DND-41 (cell line): ENCODE data around the gene CTBP1.
A peak's percentile ranks its signal among the peaks of the same experiment; 100 is the strongest.

Experiments used
- ATAC-seq: fragments of 200-7000 bp; cut with Tn5 transposase; 3 replicates; pipeline ENCODE4 v1.9.1; 2021; ENCODE audit warnings: low read depth; ENCODE audit not compliant: insufficient read depth
- DNase-seq: peaks from one replicate; pipeline ENCODE4 v3.0.0-alpha.2; 2020
- H2AFZ ChIP-seq: 2 replicates; pipeline ENCODE4 v1.6.0; 2012; ENCODE audit warnings: low read depth, low read length
- H3K27ac ChIP-seq: 2 replicates; pipeline ENCODE4 v1.5.1; 2012; ENCODE audit warnings: low read length, inconsistent platforms
- H3K27me3 ChIP-seq: fragments of 200-600 bp; sonication (generic); 2 replicates; pipeline ENCODE4 v1.6.0; 2012; ENCODE audit warnings: low read length, mild to moderate bottlenecking, inconsistent platforms; ENCODE audit not compliant: insufficient read depth, poor library complexity
- H3K36me3 ChIP-seq: 2 replicates; pipeline ENCODE4 v1.5.1; 2012; ENCODE audit warnings: low read length, inconsistent platforms; ENCODE audit not compliant: insufficient read depth
- H3K4me1 ChIP-seq: 2 replicates; pipeline ENCODE4 v1.5.1; 2012; ENCODE audit warnings: mild to moderate bottlenecking, low read length; ENCODE audit not compliant: insufficient read depth
- H3K4me2 ChIP-seq: 2 replicates; pipeline ENCODE4 v1.6.0; 2012; ENCODE audit warnings: mild to moderate bottlenecking, moderate library complexity, low read length, inconsistent platforms; ENCODE audit not compliant: insufficient read depth
- H3K4me3 ChIP-seq, 2 experiments: fragments of 200-600 bp in 1 of 2; shearing (Covaris generic) in 1 of 2; 2 replicates each; pipeline ENCODE4 v1.5.1; 2012 to 2016; ENCODE audit warnings: inconsistent platforms in 2 of 2, low read length in 2 of 2, mild to moderate bottlenecking in 2 of 2, low read depth in 1 of 2, moderate library complexity in 1 of 2
- H3K79me2 ChIP-seq: 2 replicates; pipeline ENCODE4 v1.6.0; 2012; ENCODE audit warnings: low read length, inconsistent platforms; ENCODE audit not compliant: insufficient read depth
- H3K9ac ChIP-seq: 2 replicates; pipeline ENCODE4 v1.6.0; 2012; ENCODE audit warnings: low read depth, mild to moderate bottlenecking, inconsistent platforms, low read length, moderate library complexity
- H3K9me3 ChIP-seq: 2 replicates; pipeline ENCODE4 v1.5.1; 2012; ENCODE audit warnings: low read length, moderate library complexity, mild to moderate bottlenecking, inconsistent platforms; ENCODE audit not compliant: insufficient read depth, severe bottlenecking
- H4K20me1 ChIP-seq: 2 replicates; pipeline ENCODE4 v1.6.0; 2012; ENCODE audit warnings: low read length; ENCODE audit not compliant: insufficient read depth
- EZH2 ChIP-seq: IDR thresholded peaks from 3 replicates; pipeline ENCODE4 v1.6.1; 2012; ENCODE audit warnings: borderline replicate concordance, low read depth, mild to moderate bottlenecking, moderate library complexity, low read length, inconsistent platforms; ENCODE audit not compliant: severe bottlenecking
- TF ChIP-seq, protein P1 (sequence below): IDR thresholded peaks from 2 replicates; pipeline ENCODE4 v1.5.1; 2012; ENCODE audit warnings: borderline replicate concordance, low read length, moderate library complexity, mild to moderate bottlenecking; ENCODE audit not compliant: poor library complexity, severe bottlenecking; ENCODE audit errors: extremely low read depth

Gene CTBP1

DNA sequence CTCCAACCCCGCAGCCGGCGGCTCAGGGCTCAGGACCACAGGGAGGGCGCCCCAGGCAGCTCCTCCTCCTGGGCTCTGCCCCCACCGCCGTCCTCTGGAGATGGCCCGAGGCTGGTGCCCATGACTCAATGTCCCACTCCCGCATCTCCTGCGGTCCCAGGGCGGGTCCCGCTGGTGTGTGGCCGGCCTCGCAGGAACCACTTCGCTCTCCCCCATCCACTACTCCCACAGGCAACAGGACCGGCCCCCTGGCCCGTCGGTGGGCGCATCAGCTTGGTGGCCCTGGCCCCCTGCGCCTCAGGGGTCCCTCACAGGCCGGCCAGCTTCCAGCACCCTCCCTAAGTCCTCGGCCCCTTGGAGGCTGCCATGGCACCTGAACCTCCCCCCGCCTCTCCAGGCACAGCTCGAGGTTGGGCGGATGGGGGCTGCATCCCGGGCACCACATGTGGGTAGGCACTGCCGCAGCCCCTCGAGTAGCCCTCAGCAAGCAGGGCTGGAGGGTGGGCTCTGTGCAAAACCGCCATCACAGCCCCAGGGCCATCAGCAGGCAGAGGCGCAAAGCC, 53.7 kb downstream of the CTBP1 start:
- H3K27me3 ChIP-seq: no peaks in the 10 kb centered on the region
- H3K36me3 ChIP-seq: peaks cover 33% of the 10 kb centered on the region
- TF ChIP-seq EZH2: no peak
- TF ChIP-seq, protein P1, sequence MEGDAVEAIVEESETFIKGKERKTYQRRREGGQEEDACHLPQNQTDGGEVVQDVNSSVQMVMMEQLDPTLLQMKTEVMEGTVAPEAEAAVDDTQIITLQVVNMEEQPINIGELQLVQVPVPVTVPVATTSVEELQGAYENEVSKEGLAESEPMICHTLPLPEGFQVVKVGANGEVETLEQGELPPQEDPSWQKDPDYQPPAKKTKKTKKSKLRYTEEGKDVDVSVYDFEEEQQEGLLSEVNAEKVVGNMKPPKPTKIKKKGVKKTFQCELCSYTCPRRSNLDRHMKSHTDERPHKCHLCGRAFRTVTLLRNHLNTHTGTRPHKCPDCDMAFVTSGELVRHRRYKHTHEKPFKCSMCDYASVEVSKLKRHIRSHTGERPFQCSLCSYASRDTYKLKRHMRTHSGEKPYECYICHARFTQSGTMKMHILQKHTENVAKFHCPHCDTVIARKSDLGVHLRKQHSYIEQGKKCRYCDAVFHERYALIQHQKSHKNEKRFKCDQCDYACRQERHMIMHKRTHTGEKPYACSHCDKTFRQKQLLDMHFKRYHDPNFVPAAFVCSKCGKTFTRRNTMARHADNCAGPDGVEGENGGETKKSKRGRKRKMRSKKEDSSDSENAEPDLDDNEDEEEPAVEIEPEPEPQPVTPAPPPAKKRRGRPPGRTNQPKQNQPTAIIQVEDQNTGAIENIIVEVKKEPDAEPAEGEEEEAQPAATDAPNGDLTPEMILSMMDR: no peak
- H4K20me1 ChIP-seq: no peaks in the 10 kb centered on the region
- DNase-seq: peak; percentile 4
- H3K79me2 ChIP-seq: peaks cover 25% of the 10 kb centered on the region
- H3K4me1 ChIP-seq: peaks cover 19% of the 10 kb centered on the region
- H3K27ac ChIP-seq: no peak overlapping the region
- no peak overlapping the region for H3K9ac ChIP-seq
- H3K9me3 ChIP-seq: no peaks in the 10 kb centered on the region
- no peak overlapping the region for H3K4me3 ChIP-seq
- no peak for ATAC-seq
- H2AFZ ChIP-seq: no peak overlapping the region
- no peak overlapping the region for H3K4me2 ChIP-seq

DNA sequence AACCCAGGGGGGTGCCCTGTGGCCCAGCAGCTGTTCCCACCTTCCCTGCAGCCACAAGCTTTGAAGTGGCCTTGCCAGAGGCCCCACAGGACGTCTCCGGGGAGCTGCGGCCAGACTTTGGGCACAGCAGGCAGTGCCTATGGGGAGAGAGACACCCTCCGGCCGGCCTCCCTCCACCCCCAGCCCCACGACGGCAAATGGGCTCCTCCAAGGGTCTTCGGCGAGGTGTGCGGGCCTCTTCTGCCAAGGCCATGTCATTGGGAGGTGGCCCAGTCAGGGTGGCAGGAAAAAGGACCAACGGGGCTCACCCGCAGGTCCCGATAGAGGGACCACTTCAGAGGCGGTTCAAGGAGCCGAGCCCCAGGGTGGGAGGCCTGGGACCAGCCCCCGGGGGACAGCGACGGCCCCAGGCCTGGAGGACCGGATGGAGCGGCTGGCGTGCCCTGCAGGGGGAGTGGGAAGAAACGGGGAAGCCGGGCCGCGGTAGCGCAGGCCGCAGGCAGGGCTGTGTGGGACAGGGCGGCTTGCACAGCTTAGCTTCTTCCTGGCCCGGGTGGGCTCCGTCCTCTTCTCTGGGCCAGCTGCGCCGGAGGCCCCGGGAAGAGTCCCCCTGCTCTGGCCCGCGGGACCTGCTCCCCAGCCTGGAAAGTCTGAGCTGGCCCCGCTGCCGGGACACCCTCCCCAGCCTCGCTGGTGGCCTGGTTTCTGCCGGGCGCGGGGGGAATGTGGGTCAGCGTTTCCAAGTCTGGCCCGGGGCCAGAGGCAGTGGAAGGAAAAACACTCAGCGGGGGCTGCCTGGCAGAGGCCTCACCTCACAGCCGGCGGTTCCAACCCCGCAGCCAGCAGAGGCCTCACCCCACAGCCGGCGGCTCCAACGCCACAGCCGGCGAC, 54.7 kb downstream of the CTBP1 start:
- Histone ChIP-seq H3K9ac (no peak overlapping the region), H2AFZ (no peak overlapping the region), H3K4me3 (no peak overlapping the region), H3K79me2 (peaks cover 17% of the 10 kb centered on the region; the same call in 1 of the 2 replicates), H3K4me1 (0 out of 2 replicates have a peak, but pooled peaks cover 10% of the 10 kb centered on the region), H3K27me3 (no peaks in the 10 kb centered on the region), H3K9me3 (no peaks in the 10 kb centered on the region), H3K36me3 (peaks cover 25% of the 10 kb centered on the region), H3K4me2 (no peak overlapping the region), H4K20me1 (no peaks in the 10 kb centered on the region), H3K27ac (peak overlapping the region; percentile 58; the same call in 1 of the 2 replicates)
- TF ChIP-seq EZH2: no peak
- TF ChIP-seq, protein P1: no peak
- ATAC-seq: no peak
- DNase-seq: peak; percentile 5

DNA sequence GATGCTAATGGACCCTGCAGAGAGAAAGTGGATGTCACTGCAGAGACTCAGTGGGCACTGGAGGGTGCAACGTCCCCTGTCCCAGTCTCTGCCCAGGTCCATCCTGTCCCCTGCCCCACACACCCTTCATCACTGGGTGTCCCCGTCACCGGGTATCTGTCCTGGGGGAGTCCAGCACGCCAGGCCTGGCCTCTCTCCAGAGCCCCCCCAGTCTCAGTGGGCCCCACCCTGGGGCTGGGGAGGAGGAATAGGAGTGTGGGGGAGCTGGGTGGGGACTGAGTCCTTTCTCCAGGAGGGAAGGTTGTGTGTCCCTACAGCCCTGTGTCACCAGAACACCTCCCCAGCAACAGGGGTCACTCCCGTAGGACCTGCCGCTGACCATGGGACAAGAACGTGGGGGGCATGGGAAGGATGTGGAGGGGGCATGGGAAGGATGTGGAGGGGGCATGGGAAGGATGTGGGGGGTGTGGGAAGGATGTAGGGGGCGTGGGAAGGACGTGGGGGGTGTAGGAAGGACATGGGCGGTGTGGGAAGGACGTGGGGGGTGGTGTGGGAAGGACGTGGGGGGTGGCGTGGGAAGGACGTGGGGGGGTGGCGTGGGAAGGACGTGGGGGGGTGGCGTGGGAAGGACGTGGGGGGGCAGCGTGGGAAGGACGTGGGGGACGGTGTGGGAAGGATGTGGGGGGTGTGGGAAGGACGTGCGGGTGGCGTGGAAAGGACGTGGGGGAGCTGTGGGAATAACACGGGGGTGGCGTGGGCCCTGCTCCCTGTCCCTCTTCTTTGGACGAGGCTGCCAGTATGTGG, 55.5 kb downstream of the CTBP1 start:
- Histone ChIP-seq H3K27me3 (no peaks in the 10 kb centered on the region), H2AFZ (no peak overlapping the region), H3K9me3 (no peaks in the 10 kb centered on the region), H3K9ac (no peak overlapping the region), H3K27ac (peak overlapping the region; percentile 58), H3K36me3 (peaks cover 22% of the 10 kb centered on the region), H4K20me1 (no peaks in the 10 kb centered on the region), H3K4me1 (0 out of 2 replicates have a peak, but pooled peaks cover 5% of the 10 kb centered on the region), H3K4me2 (no peak overlapping the region), H3K79me2 (peaks cover 12% of the 10 kb centered on the region; the same call in 1 of the 2 replicates), H3K4me3 (no peak overlapping the region)
- TF ChIP-seq, protein P1: no peak
- TF ChIP-seq EZH2: no peak
- peak; percentile 3 for DNase-seq
- no peak; the same call in 2 of the 3 replicates for ATAC-seq
